Activated effector memory CD4-positive, alpha-beta T cell treated with anti-CD3 and anti-CD28 coated beads, Interleukin-2, amount 50 U/mL, for 16 hours (primary cell): ENCODE data around the gene FGGY.
"Not testable (repeated sequence)": the region's sequence is repeated elsewhere in the genome, so short reads cannot be mapped to it uniquely, and the experiment has no call there.

Experiments
- DNase-seq: peaks from one replicate; pipeline ENCODE4 v3.0.0-alpha.2; 2020

The FGGY gene

GRCh38 chr1:59455206-59455605, 158.3 kb downstream of the FGGY start:
- no peak for DNase-seq

- no peak for DNase-seq
Measured at GRCh38 chr1:59457786-59458185, 160.9 kb downstream of the FGGY start.

- no peak for DNase-seq
Measured at GRCh38 chr1:59458884-59459283, 162.0 kb downstream of the FGGY start.

GRCh38 chr1:59462942-59463341, 166.0 kb downstream of the FGGY start:
- not testable (repeated sequence) for DNase-seq

- DNase-seq: not testable (repeated sequence)
Measured at GRCh38 chr1:59465478-59465877, 168.6 kb downstream of the FGGY start.

- DNase-seq: no peak
Measured at GRCh38 chr1:59468828-59469428, 172.0 kb downstream of the FGGY start.

- not testable (repeated sequence) for DNase-seq
Measured at GRCh38 chr1:59471991-59472570, 175.2 kb downstream of the FGGY start.

- no peak for DNase-seq
Measured at GRCh38 chr1:59473831-59474230, 176.9 kb downstream of the FGGY start.

- DNase-seq: no peak
Measured at GRCh38 chr1:59474496-59474895, 177.6 kb downstream of the FGGY start.

- no peak for DNase-seq
Measured at GRCh38 chr1:59475737-59476136, 178.8 kb downstream of the FGGY start.

- DNase-seq: peak; percentile 63
Measured at GRCh38 chr1:59477286-59477685, 180.4 kb downstream of the FGGY start.

GRCh38 chr1:59477867-59478266, 181.0 kb downstream of the FGGY start:
- DNase-seq: no peak

GRCh38 chr1:59478822-59479221, 181.9 kb downstream of the FGGY start:
- no peak for DNase-seq

- DNase-seq: no peak
Measured at GRCh38 chr1:59480188-59480888, 183.4 kb downstream of the FGGY start.

GRCh38 chr1:59481881-59482505, 185.1 kb downstream of the FGGY start:
- DNase-seq: no peak

GRCh38 chr1:59482986-59483385, 186.1 kb downstream of the FGGY start:
- DNase-seq: no peak

GRCh38 chr1:59484096-59484495, 187.2 kb downstream of the FGGY start:
- no peak for DNase-seq

- no peak for DNase-seq
Measured at GRCh38 chr1:59485171-59485570, 188.3 kb downstream of the FGGY start.

- DNase-seq: no peak
Measured at GRCh38 chr1:59485949-59486348, 189.1 kb downstream of the FGGY start.

- no peak for DNase-seq
Measured at GRCh38 chr1:59486615-59487014, 189.7 kb downstream of the FGGY start.

- DNase-seq: no peak
Measured at GRCh38 chr1:59487335-59488031, 190.6 kb downstream of the FGGY start.

GRCh38 chr1:59492500-59492899, 195.6 kb downstream of the FGGY start:
- no peak for DNase-seq

GRCh38 chr1:59494145-59494833, 197.4 kb downstream of the FGGY start:
- no peak for DNase-seq
